ENCODE measurements around the gene ENAH.
"Not testable (repeated sequence)": the region's sequence is repeated elsewhere in the genome, so short reads cannot be mapped to it uniquely, and the experiment has no call there.

ENAH gene

GRCh38 chr1:225674381-225674780 lies 21.5 kb upstream of the ENAH start:
- no peak for DNase-seq (ENCODE audit: low read depth)

DNA sequence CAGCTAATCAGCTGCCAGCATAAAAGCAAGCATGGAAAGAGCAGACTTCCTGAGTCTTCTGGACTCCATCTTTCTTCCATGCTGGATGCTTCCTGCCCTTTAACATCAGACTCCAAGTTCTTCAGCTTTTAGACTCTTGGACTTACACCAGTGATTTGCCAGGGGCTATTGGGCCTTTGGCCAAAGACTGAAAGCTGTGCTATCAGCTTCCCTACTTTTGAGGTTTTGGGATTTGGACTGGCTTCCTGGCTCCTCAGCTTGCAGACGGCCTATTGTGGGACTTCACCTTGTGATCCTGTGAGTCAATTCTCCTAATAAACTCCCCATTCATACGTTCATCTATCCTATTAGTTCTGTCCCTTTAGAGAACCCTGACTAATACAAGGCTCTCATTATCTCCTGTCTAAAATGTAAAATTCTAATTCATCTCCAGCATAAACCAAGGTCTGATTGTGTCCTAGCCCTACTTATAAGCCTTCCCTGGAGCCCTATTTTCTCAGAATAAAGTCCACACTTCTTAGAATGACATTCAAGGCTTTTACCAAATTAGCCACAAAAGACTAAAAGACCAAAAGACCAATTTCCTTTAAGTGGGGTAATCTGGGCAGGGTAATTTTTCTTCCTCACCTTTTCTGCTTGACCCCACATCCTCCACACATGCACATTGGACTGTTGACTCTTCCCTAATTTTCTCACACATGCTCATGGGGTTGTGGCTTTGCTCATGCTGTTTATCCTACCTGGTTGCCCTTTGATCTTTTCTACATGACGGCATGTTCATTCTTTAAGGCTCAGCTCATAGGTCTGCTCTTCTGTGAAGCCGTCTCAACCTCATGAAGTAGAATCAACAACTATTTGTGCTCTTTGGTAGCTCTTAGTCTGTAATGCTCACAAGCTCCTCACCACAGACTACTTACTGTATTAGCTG lies 18.1 kb upstream of the ENAH start:
- DNase-seq (ENCODE audit: low read depth): no peak

DNA sequence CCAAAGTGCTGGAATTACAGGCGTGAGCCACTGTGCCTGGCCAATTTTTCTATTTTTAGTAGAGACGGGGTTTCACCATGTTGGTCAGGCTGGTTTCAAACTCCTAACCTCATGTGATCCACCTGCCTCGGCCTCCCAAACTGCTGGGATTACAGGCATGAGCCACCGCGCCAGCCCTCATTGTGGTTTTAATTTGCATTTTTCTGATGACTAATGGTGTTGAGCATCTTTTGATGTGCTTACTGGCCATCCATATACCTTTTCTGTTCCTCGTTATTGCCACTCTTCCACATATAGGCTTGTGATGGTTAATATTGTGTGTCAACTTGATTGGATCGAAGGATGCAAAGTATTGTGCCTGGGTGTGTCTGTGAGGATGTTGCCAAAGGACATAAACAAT lies 17.4 kb upstream of the ENAH start:
- no peak for DNase-seq (ENCODE audit: low read depth)

DNA sequence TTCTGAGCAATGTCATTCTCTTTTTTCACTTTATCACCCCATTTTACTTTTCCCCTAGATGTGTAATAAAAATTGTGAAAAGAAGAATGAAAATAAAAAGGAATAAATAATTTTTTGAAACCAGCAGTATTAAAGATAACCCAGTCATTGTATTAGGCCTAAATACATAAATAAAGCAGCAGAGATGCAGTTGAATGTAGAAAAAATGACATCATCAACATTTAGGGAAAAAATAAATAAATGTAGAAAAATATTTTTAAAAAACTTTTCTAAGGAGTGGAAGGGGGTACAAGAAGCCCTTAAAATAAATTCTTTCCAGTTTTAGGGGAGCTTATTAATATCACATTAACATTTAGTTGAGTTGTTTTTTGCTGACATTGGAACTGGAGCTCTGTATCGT lies 15.3 kb upstream of the ENAH start:
- no peak for DNase-seq (ENCODE audit: low read depth)

GRCh38 chr1:225667362-225667761 lies 14.4 kb upstream of the ENAH start:
- no peak for DNase-seq (ENCODE audit: low read depth)

GRCh38 chr1:225666495-225666894 lies 13.6 kb upstream of the ENAH start:
- no peak for DNase-seq (ENCODE audit: low read depth)

GRCh38 chr1:225664762-225665161 lies 11.8 kb upstream of the ENAH start:
- no peak for DNase-seq (ENCODE audit: low read depth)

DNA sequence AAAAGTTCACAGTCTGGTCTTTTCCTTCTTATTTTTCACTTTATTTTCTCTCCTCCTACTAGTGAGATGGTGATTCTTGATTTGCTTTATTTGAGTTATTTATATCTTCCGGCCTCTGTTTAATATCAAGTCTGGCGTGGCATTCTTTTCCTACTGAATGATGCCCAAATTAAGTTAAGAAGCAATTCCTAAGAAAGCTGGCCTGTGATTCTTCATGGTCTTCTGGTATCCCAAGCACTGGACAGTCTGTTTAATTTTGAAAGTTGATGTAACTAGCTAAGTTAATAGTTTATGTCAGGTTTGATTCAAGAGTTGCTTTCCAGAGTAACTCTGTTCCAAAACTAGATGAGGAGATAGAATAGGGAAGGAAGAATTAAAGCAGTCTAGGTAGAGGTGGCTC lies 9.2 kb upstream of the ENAH start:
- DNase-seq (ENCODE audit: low read depth): no peak

DNA sequence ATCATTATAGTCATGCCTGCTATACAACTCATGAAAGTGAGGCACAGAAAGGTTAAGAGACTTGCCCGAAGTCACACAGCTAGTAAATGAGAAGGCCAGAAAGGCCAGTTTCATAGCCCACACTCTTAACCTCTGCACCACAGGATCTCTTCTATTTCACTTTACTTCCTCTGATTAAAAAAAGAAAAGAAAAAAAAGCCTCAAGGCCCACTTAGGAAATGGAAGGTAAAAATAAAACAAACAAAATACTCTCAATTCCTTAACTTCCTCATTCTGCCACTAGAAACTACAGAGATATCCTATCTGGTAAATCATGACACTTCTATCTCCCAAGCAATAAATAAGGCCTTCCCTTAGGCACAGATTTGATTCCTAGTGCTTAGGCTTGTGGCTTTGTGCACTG lies 7.6 kb upstream of the ENAH start:
- DNase-seq (ENCODE audit: low read depth): no peak

DNA sequence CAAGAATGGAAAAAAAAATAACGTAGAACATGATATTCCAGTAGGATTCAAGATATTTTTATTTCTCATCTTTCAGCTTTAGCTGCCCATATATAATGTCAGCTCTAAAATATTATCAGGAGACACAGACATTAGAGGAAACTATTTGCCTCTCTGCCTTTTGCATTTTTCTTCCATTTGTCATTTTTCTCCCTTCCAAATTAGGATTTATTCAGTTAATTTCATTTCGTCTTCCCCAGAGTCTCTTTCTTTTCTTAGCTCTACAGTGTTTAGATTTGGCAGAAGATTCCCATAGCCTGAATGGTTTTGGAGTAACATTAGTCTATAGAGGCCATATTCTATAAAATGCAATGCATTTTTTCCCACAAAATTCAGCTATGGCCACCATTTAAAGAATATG lies 5.1 kb upstream of the ENAH start:
- no peak for DNase-seq (ENCODE audit: low read depth)

- no peak for DNase-seq (ENCODE audit: low read depth)
Measured at GRCh38 chr1:225657462-225657989, 4.6 kb upstream of the ENAH start.

DNA sequence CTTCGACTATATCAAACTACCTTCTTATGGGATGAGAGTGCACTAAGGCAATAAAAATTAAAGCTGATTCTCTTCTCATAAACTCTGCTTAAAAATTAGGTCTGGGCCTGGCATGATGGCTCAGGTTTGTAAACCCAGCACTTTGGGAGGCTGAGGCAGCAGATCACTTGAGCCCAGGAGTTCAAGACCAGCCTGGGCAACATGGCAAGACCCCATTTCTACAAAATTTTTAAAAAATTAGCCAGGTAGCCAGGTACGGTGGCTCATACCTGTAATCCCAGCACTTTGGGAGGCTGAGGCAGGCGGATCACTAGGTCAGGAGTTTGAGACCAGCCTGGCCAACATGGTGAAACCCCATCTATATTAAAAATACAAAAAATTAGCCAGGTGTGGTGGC lies 3.3 kb upstream of the ENAH start:
- DNase-seq (ENCODE audit: low read depth): not testable (repeated sequence)

- peak; percentile 88 for DNase-seq (ENCODE audit: low read depth)
Measured at GRCh38 chr1:225655509-225656258, 2.8 kb upstream of the ENAH start.

GRCh38 chr1:225654688-225655508 lies 2.0 kb upstream of the ENAH start:
- DNase-seq (ENCODE audit: low read depth): no peak

- DNase-seq (ENCODE audit: low read depth): no peak
Measured at GRCh38 chr1:225654277-225654597, 1.3 kb upstream of the ENAH start.

DNA sequence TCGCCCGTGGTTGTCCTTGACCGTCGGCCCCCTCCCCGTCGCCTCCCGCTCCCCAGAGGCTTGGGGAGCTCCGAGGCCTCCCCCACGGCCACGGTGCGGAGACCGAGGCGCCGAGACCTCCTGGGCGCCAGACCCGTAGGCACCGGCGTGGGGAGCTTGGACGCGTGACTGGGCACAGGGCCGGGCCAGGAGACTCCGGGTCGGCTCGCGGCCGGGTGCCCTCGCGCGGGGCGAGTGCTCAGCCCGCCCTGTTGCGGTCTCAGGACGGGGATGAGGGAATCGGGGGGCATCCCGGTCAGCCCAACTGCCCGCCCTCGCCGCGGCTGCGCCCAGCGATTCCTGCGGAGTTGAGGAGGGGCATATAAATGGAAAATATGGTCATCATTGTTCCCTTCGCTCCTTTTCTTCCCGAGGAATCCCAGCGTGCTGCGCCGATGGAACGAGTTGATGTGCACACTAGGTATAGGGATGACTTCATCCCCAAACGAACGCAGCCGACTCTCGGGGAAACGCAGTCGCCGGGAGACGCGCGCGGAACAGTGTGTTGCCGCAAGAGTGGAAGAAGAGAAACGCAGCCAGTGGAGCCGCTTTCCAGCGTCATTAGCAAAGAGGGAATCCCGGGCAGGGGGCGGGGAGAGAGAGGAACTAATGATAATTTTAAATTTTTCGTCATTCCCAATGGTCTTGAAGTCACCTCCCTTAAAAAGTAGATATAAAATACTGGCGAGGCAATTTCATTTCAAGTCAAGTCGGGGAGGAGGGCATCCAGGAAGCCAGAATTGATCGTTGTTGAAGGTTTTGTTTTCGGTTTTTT lies 747 bp upstream of the ENAH start:
- no peak for DNase-seq (ENCODE audit: low read depth)

DNA sequence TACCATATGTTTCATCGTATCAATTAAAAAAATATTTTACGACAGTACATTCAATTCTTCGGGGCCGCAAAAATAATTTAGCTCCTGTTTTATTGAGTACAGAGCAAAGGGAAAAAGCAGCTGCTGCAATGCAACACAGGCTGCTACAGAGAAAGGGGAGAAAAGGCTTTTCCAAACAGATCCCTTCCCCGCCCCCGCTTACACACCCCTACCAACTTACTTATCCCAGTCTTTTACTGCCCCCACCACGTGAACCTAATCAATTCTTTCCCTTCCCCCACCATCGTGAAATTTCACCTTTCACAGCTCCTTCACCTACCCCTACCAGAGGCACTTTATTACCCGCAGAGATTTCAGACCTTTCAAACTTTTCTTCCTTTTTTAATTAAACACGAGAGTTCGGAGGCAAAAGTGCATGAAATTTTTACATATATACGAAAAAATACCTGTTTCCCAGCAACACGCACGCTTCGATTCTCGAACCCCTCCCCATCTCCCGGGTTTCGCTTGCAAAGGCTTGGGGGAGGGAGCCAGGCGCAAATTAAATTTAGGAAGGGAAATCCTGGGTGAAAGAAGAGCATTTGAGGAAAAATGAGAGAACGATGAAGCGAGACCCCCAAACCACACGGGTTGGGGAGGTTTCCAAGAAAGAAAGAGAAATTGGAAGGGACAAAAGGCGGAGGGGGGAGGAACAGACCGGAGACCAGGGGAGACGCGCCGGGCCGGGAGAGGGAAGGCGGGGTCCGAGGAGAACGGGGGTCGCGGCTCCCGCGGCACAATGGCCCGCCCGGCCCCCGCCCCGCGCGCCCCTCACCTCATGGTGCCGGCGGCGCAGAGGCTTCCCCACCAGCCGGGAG lies 823 bp downstream of the ENAH start:
- no peak for DNase-seq (ENCODE audit: low read depth)

DNA sequence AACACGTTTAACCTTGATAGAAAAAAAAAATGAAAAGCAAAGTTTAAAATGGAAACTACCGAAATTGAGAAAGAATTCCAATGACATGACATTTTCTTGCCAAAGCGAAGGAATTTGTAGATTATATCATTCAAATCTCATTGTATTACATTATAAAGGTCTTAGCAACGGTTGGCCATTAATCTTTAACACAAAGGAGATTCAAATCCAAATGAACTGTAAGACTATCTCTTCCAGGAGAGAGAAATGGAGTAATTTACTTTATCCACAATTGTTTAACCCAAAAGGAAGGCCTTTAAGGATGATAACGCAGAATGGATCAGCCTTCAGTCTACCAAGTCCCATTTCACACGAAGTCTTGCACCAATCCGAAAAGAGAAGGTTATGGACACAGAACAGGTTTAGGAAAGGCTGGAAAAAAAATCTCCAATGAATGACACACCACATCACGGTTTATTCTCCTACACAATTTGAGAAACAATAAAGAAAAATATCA lies 1.5 kb downstream of the ENAH start:
- no peak for DNase-seq (ENCODE audit: low read depth)

GRCh38 chr1:225650179-225650578 lies 2.7 kb downstream of the ENAH start:
- no peak for DNase-seq (ENCODE audit: low read depth)

- no peak for DNase-seq (ENCODE audit: low read depth)
Measured at GRCh38 chr1:225645194-225645895, 7.6 kb downstream of the ENAH start.
